GM12891 (cell line): ENCODE data around the gene HES7.
A peak's percentile ranks its signal among the peaks of the same experiment; 100 is the strongest.
"Not testable (repeated sequence)": the region's sequence is repeated elsewhere in the genome, so short reads cannot be mapped to it uniquely, and the experiment has no call there.

Experiments
- DNase-seq: peaks from one replicate; pipeline ENCODE4 v3.0.0; 2011; ENCODE audit warnings: low spot score; ENCODE audit not compliant: insufficient read length
- FAIRE-seq: peaks from 2 replicates; lab custom pipeline; 2011; peaks lifted over from hg19 to GRCh38; lab: Jason Lieb, UNC
- PAX5 ChIP-seq: IDR thresholded peaks from 2 replicates; pipeline ENCODE4 v1.6.1; 2011; ENCODE audit warnings: low read length, moderate library complexity, mild to moderate bottlenecking; ENCODE audit not compliant: insufficient read depth, severe bottlenecking
- POLR2A ChIP-seq: IDR thresholded peaks from 2 replicates; pipeline ENCODE4 v1.6.1; 2011; ENCODE audit warnings: low read depth, low read length, control low read depth
- POLR2AphosphoS5 ChIP-seq: IDR thresholded peaks from 2 replicates; pipeline ENCODE4 v1.6.1; 2011; ENCODE audit warnings: low read depth, low read length, control low read depth
- POU2F2 ChIP-seq: IDR thresholded peaks from 2 replicates; pipeline ENCODE4 v1.6.1; 2011; ENCODE audit warnings: low read depth, mild to moderate bottlenecking, control low read depth, low read length, moderate library complexity
- SPI1 ChIP-seq: IDR thresholded peaks from 2 replicates; pipeline ENCODE4 v1.6.1; 2011; ENCODE audit warnings: low read depth, low read length, control low read depth
- TAF1 ChIP-seq: IDR thresholded peaks from 2 replicates; pipeline ENCODE4 v1.6.1; 2011; ENCODE audit warnings: low read depth, low read length, control low read depth

Gene HES7

GRCh38 chr17:8118769-8119580, 4.9 kb downstream of the HES7 start:
- DNase-seq = peak; percentile 76
- no peak for TF ChIP-seq POLR2AphosphoS5
- no peak for TF ChIP-seq TAF1
- TF ChIP-seq POU2F2 = no peak
- TF ChIP-seq SPI1 = no peak
- no peak for TF ChIP-seq PAX5
- TF ChIP-seq POLR2A = no peak
- FAIRE-seq = no peak

- DNase-seq (no peak), FAIRE-seq (peak; percentile 92)
- TF ChIP-seq SPI1 (no peak), PAX5 (no peak), TAF1 (no peak), POU2F2 (no peak), POLR2A (no peak), POLR2AphosphoS5 (no peak)
Measured at GRCh38 chr17:8117980-8118768, 5.7 kb downstream of the HES7 start, which contains the start of gene ALOXE3. Gene ALOXE3, minus strand, starts transcription at chr17:8118514. Its CDS starts 524 bp downstream, at chr17:8117990.

DNA sequence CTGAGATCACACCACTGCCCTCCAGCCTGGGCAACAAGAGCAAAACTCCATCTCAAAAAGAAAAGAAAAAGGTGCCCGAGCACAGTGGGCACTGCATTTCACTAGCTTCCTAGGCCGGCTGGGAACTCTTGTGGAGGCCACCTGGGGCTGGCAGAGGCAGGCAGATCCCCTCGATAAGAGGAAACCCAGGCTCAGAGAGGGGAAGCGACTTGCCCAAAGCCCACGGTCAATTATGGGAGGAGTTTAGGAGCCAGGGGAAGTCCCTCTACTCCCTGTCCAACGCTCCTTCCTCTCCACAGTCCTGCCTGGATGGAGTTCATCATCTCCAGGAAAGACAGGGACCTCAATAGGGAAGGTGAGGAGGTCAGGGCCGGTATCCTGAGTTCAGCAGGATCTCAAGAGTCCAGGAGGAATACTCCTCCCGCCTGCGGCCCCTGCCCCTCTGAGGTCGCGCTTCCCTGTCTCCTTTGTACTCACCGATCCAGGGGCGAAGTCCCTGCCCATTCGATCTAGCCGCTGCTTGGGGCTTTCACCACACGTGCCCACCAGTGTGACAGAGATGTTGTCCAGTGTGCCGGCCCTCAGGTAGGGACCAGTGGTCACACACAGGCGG, 6.4 kb downstream of the HES7 start:
- FAIRE-seq = no peak
- no peak for DNase-seq
- no peak for TF ChIP-seq POU2F2
- no peak for TF ChIP-seq POLR2AphosphoS5
- TF ChIP-seq SPI1 = no peak
- TF ChIP-seq TAF1 = no peak
- TF ChIP-seq PAX5 = no peak

GRCh38 chr17:8116776-8117175, 7.1 kb downstream of the HES7 start:
- TF ChIP-seq POU2F2 (no peak), PAX5 (no peak), POLR2A (no peak)
- DNase-seq (no peak), FAIRE-seq (no peak)

- DNase-seq (no peak), FAIRE-seq (no peak)
- TF ChIP-seq POLR2AphosphoS5 = no peak
- no peak for TF ChIP-seq POU2F2
- TF ChIP-seq PAX5 = no peak
- no peak for TF ChIP-seq TAF1
- no peak for TF ChIP-seq POLR2A
- TF ChIP-seq SPI1 = no peak
Measured at GRCh38 chr17:8110907-8111306, 13.0 kb downstream of the HES7 start.

- TF ChIP-seq POLR2AphosphoS5 = no peak
- TF ChIP-seq TAF1 = no peak
- TF ChIP-seq SPI1 = no peak
- no peak for TF ChIP-seq POLR2A
- TF ChIP-seq PAX5 = no peak
- no peak for TF ChIP-seq POU2F2
- no peak for FAIRE-seq
- DNase-seq = no peak
Measured at GRCh38 chr17:8110456-8110804, 13.5 kb downstream of the HES7 start.

- DNase-seq = peak; percentile 88
- TF ChIP-seq SPI1 (no peak), TAF1 (no peak), POLR2A (no peak), PAX5 (no peak), POU2F2 (no peak), POLR2AphosphoS5 (no peak)
- FAIRE-seq = peak; percentile 78
Measured at GRCh38 chr17:8109661-8110455, 14.0 kb downstream of the HES7 start.

DNA sequence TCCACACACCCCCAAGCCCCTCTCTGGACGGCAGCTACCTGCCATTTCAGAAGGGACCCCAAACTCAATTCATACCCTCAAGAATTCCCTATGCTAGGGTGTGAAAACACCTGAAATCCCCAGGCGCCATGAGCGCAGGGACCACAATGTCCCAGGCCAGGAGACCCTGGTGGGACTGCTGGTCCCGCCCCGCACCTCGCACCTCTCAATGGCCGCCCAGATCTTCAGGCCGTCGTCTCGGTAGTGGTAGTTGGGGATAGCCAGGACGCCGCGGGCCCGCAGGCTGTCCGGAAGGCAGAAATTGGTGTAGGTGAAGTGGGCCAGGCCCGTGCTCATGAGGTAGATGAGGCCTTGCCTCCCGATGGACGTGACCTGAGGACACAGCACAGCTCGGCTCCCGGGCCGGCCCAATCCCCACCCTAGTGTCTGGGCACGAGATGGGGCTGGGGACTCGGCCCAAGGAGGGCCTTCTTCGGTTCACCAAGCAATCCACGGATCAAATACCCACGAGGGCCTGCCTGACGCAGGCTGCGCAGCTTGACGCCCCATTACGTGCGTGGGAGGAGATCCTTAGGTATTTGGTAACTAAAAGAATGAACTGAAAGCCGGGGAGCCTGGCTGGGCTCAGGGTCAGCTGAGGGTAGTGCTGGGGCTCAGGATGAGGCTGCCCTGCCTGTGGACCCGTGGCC, 14.8 kb downstream of the HES7 start:
- TF ChIP-seq POU2F2 (no peak), TAF1 (no peak), POLR2A (no peak), POLR2AphosphoS5 (no peak), SPI1 (no peak), PAX5 (no peak)
- FAIRE-seq (no peak), DNase-seq (no peak)

- not testable (repeated sequence) for DNase-seq, FAIRE-seq
Measured at GRCh38 chr17:8106980-8107379, 16.9 kb downstream of the HES7 start.
